Ovary (tissue), 9 donors: ENCODE data around the gene IQSEC1. TPM values are rescaled to one million over a fixed set of nuclear protein-coding genes. Genes with fewer than 3 reads are reported as not detected.

Source experiments
- DNase-seq, 5 donors: peaks; one replicate each; pipeline ENCODE4 v3.0.0-alpha.2; 2019 to 2020
- H3K27ac ChIP-seq, 2 donors: fragments of 200-600 bp; one replicate each; pipeline versions ENCODE4 v1.5.1 to v1.8.0; 2019 to 2022
- H3K27me3 ChIP-seq: fragments of 200-600 bp; one replicate; pipeline ENCODE4 v1.8.0; 2022
- H3K36me3 ChIP-seq: fragments of 200-600 bp; sonication (generic); one replicate; pipeline ENCODE4 v1.5.1; 2019
- H3K4me1 ChIP-seq: one replicate; pipeline ENCODE4 v1.8.1; 2013; ENCODE audit warnings: mild to moderate bottlenecking, moderate library complexity; ENCODE audit not compliant: insufficient read depth
- H3K4me3 ChIP-seq: fragments of 200-600 bp; sonication (generic); one replicate; pipeline ENCODE4 v1.5.1; 2017
- H3K9me3 ChIP-seq, 2 donors: fragments of 200-600 bp in 1 of 2; sonication (generic) in 1 of 2; one replicate each; pipeline versions ENCODE4 v1.5.1 to v1.8.1; 2013 to 2019; ENCODE audit warnings: mild to moderate bottlenecking in 1 of 2, moderate library complexity in 1 of 2
- CTCF ChIP-seq, 3 donors: fragments of 450-650 bp in 2 of 3; fragments of 200-600 bp in 1 of 3; IDR thresholded peaks; one replicate each; pipeline versions ENCODE4 v1.5.1 to v1.8.0; 2016 to 2022; ENCODE audit warnings: antibody characterized with exemption in 3 of 3, mild to moderate bottlenecking in 1 of 3
- EP300 ChIP-seq: sonication (generic); formaldehyde crosslinking; IDR thresholded peaks from one replicate; pipeline ENCODE4 v1.6.1; 2017; ENCODE audit warnings: antibody characterized with exemption
- POLR2A ChIP-seq: fragments of 450-650 bp; IDR thresholded peaks from one replicate; pipeline ENCODE4 v1.6.1; 2017; ENCODE audit warnings: antibody characterized with exemption, mild to moderate bottlenecking, moderate library complexity
- WGBS, 3 donors: extraction: QIAGEN DNeasy Blood & Tissue Kit in 1 of 3; methylation state at CpG; one replicate each; pipeline versions ENCODE4 v1.1.5 to v1.1.7; 2013 to 2017; 5-methylcytosine and 5-hydroxymethylcytosine counted together
- intact Hi-C, 4 donors: fragments of 100-400 bp; cut with DNase I; formaldehyde crosslinking; loops; one replicate each; pipeline versions ENCODE4 v1.11.0 to v1.15.1; 2022 to 2023
- polyA plus RNA-seq, 2 donors: library from polyadenylated mRNA; stranded (reverse); fragments of 200-250 nt in 1 of 2; fragments of 350-450 nt in 1 of 2; fragmentation: Illumina TruSeq in 1 of 2; extraction: RNeasy Lipid Tissue Mini Kit (QIAGEN cat#74804) in 1 of 2; gene quantifications; one replicate each; pipeline ENCODE4 v1.2.3, GENCODE V29; 2013 to 2014
- total RNA-seq, 7 donors: library from RNA; depleted of rRNA in 2 of 7; stranded (reverse); fragments of >200 nt in 2 of 7; fragmentation: NEBNext Ultra II Directional in 3 of 7; extraction: Animal tissue kit (Norgen Biotek cat#: 25700) in 3 of 7; gene quantifications; one replicate each; pipeline versions ENCODE4 v1.1.0 to v1.2.4, GENCODE V29; 2016 to 2023
- donor health status: DM: no; HTN: no; CAD: no; lungs with moderate emphysema.
- donor health status: DM: no; HTN: no; CAD: no.
- donor health status: Bipolar disorder and iron deficiency.
- donor health status: DM: yes; HTN: yes; CAD: no.
- donor health status: DM: no; HTN: no; CAD: no.
- donor health status: DM: yes; HTN: yes; CAD: no.

The IQSEC1 gene
- total and polyA plus RNA-seq, 9 donors = 20.9 to 55.4 (median 45.1) TPM

- Histone ChIP-seq H3K9me3 (no peaks in the 10 kb centered on the region), H3K36me3 (no peaks in the 10 kb centered on the region), H3K4me3 (no peak overlapping the region), H3K27ac (no peak overlapping the region), H3K27me3 (no peaks in the 10 kb centered on the region), H3K4me1 (no peaks in the 10 kb centered on the region)
- DNase-seq = no peak
- WGBS, 3 donors = 87 to 89% (median 88%) methylated on average over 3 of the region's 3 CpGs
- intact Hi-C loops = no loop called here
- TF ChIP-seq POLR2A = no peak
- TF ChIP-seq CTCF (IDR thresholded peaks at IDR 0.05) = no peak
- TF ChIP-seq EP300 = no peak
Measured at GRCh38 chr3:13050446-13050845, 22.8 kb downstream of the IQSEC1 start.

GRCh38 chr3:13049400-13049799, 23.8 kb downstream of the IQSEC1 start:
- H3K36me3 ChIP-seq = no peaks in the 10 kb centered on the region
- no peak for DNase-seq
- intact Hi-C loops = no loop called here
- TF ChIP-seq POLR2A (no peak), EP300 (no peak), CTCF (IDR thresholded peaks at IDR 0.05) (no peak)
- no peaks in the 10 kb centered on the region for H3K4me1 ChIP-seq
- H3K27ac ChIP-seq = no peak overlapping the region
- H3K9me3 ChIP-seq = no peaks in the 10 kb centered on the region
- no peak overlapping the region for H3K4me3 ChIP-seq
- WGBS, 3 donors = 95 to 97% (median 96%) methylated on average over 6 of the region's 6 CpGs
- no peaks in the 10 kb centered on the region for H3K27me3 ChIP-seq

- intact Hi-C loops = no loop called here
- no peak overlapping the region for H3K4me3 ChIP-seq
- no peak overlapping the region for H3K27ac ChIP-seq
- no peaks in the 10 kb centered on the region for H3K36me3 ChIP-seq
- WGBS, 3 donors = 74 to 82% (median 78%) methylated on average over 11 of the region's 11 CpGs
- no peak for TF ChIP-seq EP300
- no peak for TF ChIP-seq POLR2A
- TF ChIP-seq CTCF (IDR thresholded peaks at IDR 0.05) = no peak
- H3K4me1 ChIP-seq = no peaks in the 10 kb centered on the region
- H3K9me3 ChIP-seq = no peaks in the 10 kb centered on the region
- DNase-seq = no peak
- H3K27me3 ChIP-seq = no peaks in the 10 kb centered on the region
Measured at GRCh38 chr3:13047296-13048165, 25.7 kb downstream of the IQSEC1 start.

- intact Hi-C loops = no loop called here
Measured at GRCh38 chr3:13046569-13047274, 26.5 kb downstream of the IQSEC1 start.

More at GRCh38 chr3:13046569-13047274, 26.5 kb downstream of the IQSEC1 start:
- Histone ChIP-seq H3K36me3 (no peaks in the 10 kb centered on the region), H3K4me3 (no peak overlapping the region), H3K4me1 (peaks cover 5% of the 10 kb centered on the region), H3K27me3 (no peaks in the 10 kb centered on the region), H3K9me3 (no peaks in the 10 kb centered on the region), H3K27ac (no peak overlapping the region)
- DNase-seq = no peak
- WGBS, 3 donors = 62 to 81% (median 70%) methylated on average over 14 to 15 of the region's 15 CpGs
- TF ChIP-seq CTCF (IDR thresholded peaks at IDR 0.05) = no peak
- TF ChIP-seq EP300 = no peak
- TF ChIP-seq POLR2A = no peak
